ENCODE results near the gene MTX1. TPM values are rescaled to one million over a fixed set of nuclear protein-coding genes. Genes with fewer than 3 reads are reported as not detected.
A peak's percentile ranks its signal among the peaks of the same experiment; 100 is the strongest.

Gene MTX1
- polyA plus RNA-seq, 2 of the 4 experiments (the other 2 are of a cell fraction) = 53.4 to 67.1 TPM

- no peak for TF ChIP-seq FOSL2 (IDR thresholded peaks at IDR 0.05)
- TF ChIP-seq FOSL2 (CRISPR knock-in tag; IDR thresholded peaks at IDR 0.05) = no peak
- TF ChIP-seq HES2 (IDR thresholded peaks at IDR 0.05) = no peak
- TF ChIP-seq TFCP2L1 (CRISPR knock-in tag; IDR thresholded peaks at IDR 0.05) = no peak
- TF ChIP-seq JUNB (IDR thresholded peaks at IDR 0.05) = no peak
- no peak for TF ChIP-seq BCL3 (IDR thresholded peaks at IDR 0.05)
- TF ChIP-seq MYC (IDR thresholded peaks at IDR 0.05; ENCODE audit: borderline replicate concordance, low read length) = no peak
- no peak for TF ChIP-seq CEBPB (IDR thresholded peaks at IDR 0.05)
- no peak for TF ChIP-seq CHD4 (IDR thresholded peaks at IDR 0.05; ENCODE audit: borderline replicate concordance)
- TF ChIP-seq EHMT2 (IDR thresholded peaks at IDR 0.05; ENCODE audit: low read depth) = no peak
- TF ChIP-seq MAFK (IDR thresholded peaks at IDR 0.05; ENCODE audit: partially characterized antibody) = no peak
- TF ChIP-seq HOXB5 (CRISPR knock-in tag; IDR thresholded peaks at IDR 0.05) = no peak
- TF ChIP-seq RCOR1 (IDR thresholded peaks at IDR 0.05; ENCODE audit: low read depth, low read length) = no peak
- TF ChIP-seq GATA3 (IDR thresholded peaks at IDR 0.05; ENCODE audit: borderline replicate concordance) = no peak
- TF ChIP-seq KDM1A (IDR thresholded peaks at IDR 0.05; ENCODE audit: low read depth) = no peak
- TF ChIP-seq HDAC2 (IDR thresholded peaks at IDR 0.05) = no peak
- no peak for TF ChIP-seq MAX (IDR thresholded peaks at IDR 0.05)
- no peak for TF ChIP-seq HEYL (CRISPR knock-in tag; IDR thresholded peaks at IDR 0.05)
- FAIRE-seq (no peak), DNase-seq (ENCODE audit: low read depth in 1 of 2, low spot score in 1 of 2) (no peak), ATAC-seq (peak; percentile 2 to 11; a peak in 3 of 6 replicates)
- POLR2A ChIA-PET = interaction anchor here (1.4 to 3.2 kb wide), 5 partner anchors 14 to 43 kb away, joined by 4 to 40 read pairs (median 8); partner anchors contain the start of gene KRTCAP2
- Histone ChIP-seq H3K27ac (peak within 1 kb of the TSS; percentile 97 to 99), H3K4me2 (peak within 1 kb of the TSS; percentile 98), H3K4me3 (peak within 1 kb of the TSS; percentile 90), H3K9me3 (no peaks in the 10 kb centered on the region), H3K4me1 (peaks cover 23% of the 10 kb centered on the region)
- CTCF ChIA-PET = interaction anchor here (0.7 to 11.7 kb wide), 17 partner anchors 12 to 1550 kb away, joined by 3 to 102 read pairs (median 7); partner anchors contain the start of genes KRTCAP2 and SNAPIN
- WGBS (ENCODE audit: missing lambda C conversion rate) = 54% methylated on average over 17 of the region's 17 CpGs
These were observed 522 bp upstream of the MTX1 start, which contains the start of gene THBS3 for GRCh38 chr1:155207806-155208540. Gene THBS3, minus strand, starts transcription at chr1:155207897. Its CDS starts 21 bp downstream, at chr1:155207876.

- CTCF ChIA-PET = interaction anchor here (1.0 to 7.6 kb wide), 6 partner anchors 10 to 118 kb away, joined by 3 to 96 read pairs (median 16); no protein-coding TSS in a partner anchor
- ATAC-seq (no peak), DNase-seq (ENCODE audit: low read depth in 1 of 2, low spot score in 1 of 2) (no peak), FAIRE-seq (no peak)
- POLR2A ChIA-PET = interaction anchor here (0.7 to 3.2 kb wide), 5 partner anchors 15 to 101 kb away, joined by 3 to 40 read pairs (median 4); no protein-coding TSS in a partner anchor
- peaks cover 23% of the 10 kb centered on the region for H3K4me1 ChIP-seq
- WGBS (ENCODE audit: missing lambda C conversion rate) = 4% methylated on average over 11 of the region's 13 CpGs
- peak overlapping the region; percentile 98 for H3K4me2 ChIP-seq
- peak overlapping the region; percentile 90 for H3K4me3 ChIP-seq
- no peaks in the 10 kb centered on the region for H3K9me3 ChIP-seq
- peak overlapping the region; percentile 97 to 99 for H3K27ac ChIP-seq
- TF ChIP-seq TFCP2L1 (CRISPR knock-in tag; IDR thresholded peaks at IDR 0.05) (0 out of 2 replicates have a peak, but pooled peaks have one; percentile 35), KDM5A (IDR thresholded peaks at IDR 0.05) (peak; percentile 96), CTCF (IDR thresholded peaks at IDR 0.05) (no peak), PHF8 (IDR thresholded peaks at IDR 0.05; ENCODE audit: borderline replicate concordance, low read depth) (0 out of 2 replicates have a peak, but pooled peaks have one; percentile 54), TP53 (CRISPR knock-in tag; IDR thresholded peaks at IDR 0.05) (0 out of 2 replicates have a peak, but pooled peaks have one; percentile 28), SMC3 (IDR thresholded peaks at IDR 0.05) (no peak)
These were observed 822 bp downstream of the MTX1 start for GRCh38 chr1:155209312-155209721.
